HG03378 (cell line): ENCODE results near the gene SUPT4H1.
"Not testable (repeated sequence)": the region's sequence is repeated elsewhere in the genome, so short reads cannot be mapped to it uniquely, and the experiment has no call there.

Source experiments
- ATAC-seq: cut with Tn5 transposase; IDR thresholded peaks from one replicate; pipeline ENCODE4 v1.9.1; 2021; ENCODE audit warnings: mild to moderate bottlenecking, moderate library complexity; ENCODE audit not compliant: unreplicated experiment

The SUPT4H1 gene

GRCh38 chr17:58343131-58343530 lies 8.9 kb downstream of the SUPT4H1 start:
- no peak for ATAC-seq

- ATAC-seq, result no peak
Observed at GRCh38 chr17:58341861-58342475, 10.0 kb downstream of the SUPT4H1 start.

- ATAC-seq, result not testable (repeated sequence)
Observed at GRCh38 chr17:58341136-58341860, 10.7 kb downstream of the SUPT4H1 start.

GRCh38 chr17:58340405-58340876 lies 11.6 kb downstream of the SUPT4H1 start:
- ATAC-seq, result no peak

GRCh38 chr17:58339755-58340404 lies 12.1 kb downstream of the SUPT4H1 start:
- ATAC-seq, result no peak

GRCh38 chr17:58338841-58339754 lies 12.9 kb downstream of the SUPT4H1 start:
- no peak for ATAC-seq

GRCh38 chr17:58338454-58338840 lies 13.6 kb downstream of the SUPT4H1 start:
- no peak for ATAC-seq

GRCh38 chr17:58337600-58338453 lies 14.2 kb downstream of the SUPT4H1 start:
- ATAC-seq, result peak; percentile 48

GRCh38 chr17:58337210-58337599 lies 14.8 kb downstream of the SUPT4H1 start:
- ATAC-seq, result no peak

- ATAC-seq, result no peak
Observed at GRCh38 chr17:58336456-58337209, 15.4 kb downstream of the SUPT4H1 start.

GRCh38 chr17:58335779-58336455 lies 16.1 kb downstream of the SUPT4H1 start:
- peak; percentile 21 for ATAC-seq

GRCh38 chr17:58335061-58335731 lies 16.8 kb downstream of the SUPT4H1 start:
- no peak for ATAC-seq

- no peak for ATAC-seq
Observed at GRCh38 chr17:58334661-58335060, 17.3 kb downstream of the SUPT4H1 start.

- ATAC-seq, result no peak
Observed at GRCh38 chr17:58334256-58334655, 17.7 kb downstream of the SUPT4H1 start.

- no peak for ATAC-seq
Observed at GRCh38 chr17:58333736-58334207, 18.2 kb downstream of the SUPT4H1 start.

GRCh38 chr17:58332778-58333735 lies 18.9 kb downstream of the SUPT4H1 start:
- no peak for ATAC-seq
